HG02798 (cell line): ENCODE data around the gene ALKBH3.

Source experiments
- ATAC-seq: cut with Tn5 transposase; IDR thresholded peaks from one replicate; pipeline ENCODE4 v1.9.1; 2021; ENCODE audit warnings: mild to moderate bottlenecking; ENCODE audit not compliant: unreplicated experiment, poor library complexity

Gene ALKBH3

DNA sequence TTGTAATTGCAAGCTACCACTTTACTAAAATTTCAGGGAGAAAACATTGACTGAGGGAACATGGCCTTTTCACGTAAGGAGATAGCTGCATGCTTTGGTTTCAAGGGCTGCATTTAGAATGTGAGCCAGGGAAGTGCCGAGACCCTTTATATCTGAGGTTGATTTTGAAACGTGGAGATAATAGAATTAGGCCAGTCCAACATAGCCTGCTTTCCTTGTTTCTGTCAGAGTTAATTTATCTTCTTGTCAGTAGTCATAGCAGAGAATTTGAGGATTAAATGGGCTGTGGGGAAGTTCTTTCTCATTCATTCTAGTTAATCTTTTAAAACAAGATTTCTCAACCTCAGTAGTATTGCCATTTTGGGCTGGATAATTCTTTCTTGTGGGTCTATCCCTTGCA lies 12.2 kb downstream of the ALKBH3 start:
- ATAC-seq = no peak

DNA sequence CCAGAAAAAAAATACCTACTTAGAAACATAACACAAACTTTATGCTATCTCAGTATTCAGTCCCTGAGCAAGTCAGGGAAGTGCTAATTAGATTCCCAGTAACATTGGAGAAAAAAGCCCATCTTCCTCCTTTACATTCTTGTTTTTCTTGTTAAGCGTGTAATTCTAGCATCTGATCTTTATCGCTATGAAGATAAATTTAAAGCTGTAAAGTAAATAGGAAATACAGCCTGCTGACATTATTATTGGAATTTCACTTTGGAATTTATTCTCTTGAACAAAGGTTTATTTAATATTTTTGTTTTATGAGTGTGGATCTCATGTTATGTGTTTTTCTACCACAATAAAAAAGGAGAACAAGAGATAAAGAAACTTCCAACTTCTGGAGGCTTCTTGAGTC lies 13.9 kb downstream of the ALKBH3 start:
- ATAC-seq = no peak

DNA sequence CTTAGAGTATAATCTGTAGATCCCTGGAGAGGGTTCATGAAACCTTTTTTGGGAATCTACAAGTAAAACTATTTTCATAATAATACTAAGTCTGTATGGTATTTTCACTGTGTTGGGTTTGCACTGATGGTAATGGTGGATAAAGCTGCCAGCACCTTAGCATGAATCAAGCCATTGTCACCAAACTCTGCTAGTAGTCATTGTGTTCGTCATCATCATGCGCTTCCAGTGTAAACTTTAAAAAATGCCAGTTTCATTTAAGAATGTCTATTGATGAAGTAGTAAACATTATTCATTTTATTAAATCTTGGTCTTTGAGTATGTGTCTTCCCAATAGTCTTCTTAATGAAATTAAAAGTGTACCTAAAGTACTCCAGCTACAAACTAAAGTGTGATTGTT lies 15.0 kb downstream of the ALKBH3 start:
- ATAC-seq = no peak

DNA sequence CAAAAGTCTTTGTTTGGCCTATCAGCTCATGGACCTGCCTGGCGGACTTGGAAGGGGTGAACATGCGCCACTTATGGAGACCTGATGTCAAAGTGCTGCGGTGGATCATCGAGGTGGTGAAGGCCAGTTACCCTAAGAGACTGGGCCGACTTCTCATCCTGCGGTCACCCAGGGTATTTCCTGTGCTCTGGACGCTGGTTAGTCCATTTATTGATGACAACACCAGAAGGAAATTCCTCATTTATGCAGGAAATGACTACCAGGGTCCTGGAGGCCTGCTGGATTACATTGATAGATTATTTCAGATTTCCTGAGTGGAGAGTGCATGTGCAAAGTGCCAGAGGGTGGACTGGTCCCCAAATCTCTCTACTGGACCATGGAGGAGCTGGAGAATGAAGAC lies 17.9 kb downstream of the ALKBH3 start:
- ATAC-seq = no peak

DNA sequence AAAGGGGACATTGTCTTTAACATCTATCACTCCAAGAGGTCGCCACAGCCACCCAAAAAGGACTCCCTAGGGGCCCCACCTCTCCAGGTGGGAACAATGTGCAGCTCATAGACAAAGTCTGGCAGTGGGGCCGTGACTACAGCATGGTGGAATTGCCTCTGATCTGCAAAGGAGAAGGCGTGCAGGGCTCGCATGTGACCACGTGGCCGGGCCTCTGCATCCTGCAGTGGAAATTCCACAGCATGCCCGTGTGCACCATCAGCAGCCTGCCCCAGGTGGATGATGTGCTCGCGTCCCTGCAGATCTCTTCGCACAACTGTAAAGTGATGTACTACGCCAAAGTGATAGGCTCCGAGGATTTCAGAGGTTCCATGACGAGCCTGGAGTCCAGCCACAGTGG lies 18.5 kb downstream of the ALKBH3 start:
- no peak for ATAC-seq

DNA sequence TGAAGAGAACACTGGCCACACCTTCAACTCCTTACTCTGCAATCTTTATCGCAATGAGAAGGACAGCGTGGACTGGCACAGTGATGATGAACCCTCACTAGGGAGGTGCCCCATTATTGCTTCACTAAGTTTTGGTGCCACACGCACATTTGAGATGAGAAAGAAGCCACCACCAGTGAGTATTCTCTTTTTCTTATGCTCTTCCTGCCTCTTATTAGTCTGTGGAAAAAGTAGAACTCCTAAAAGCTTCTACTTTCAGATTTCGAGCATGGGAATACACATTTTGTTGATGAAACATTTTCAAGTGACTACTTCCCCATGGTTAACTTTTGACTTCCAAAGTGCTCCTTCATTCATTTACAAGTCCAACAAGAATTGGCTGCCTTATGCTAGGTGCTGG lies 20.9 kb downstream of the ALKBH3 start:
- no peak for ATAC-seq

DNA sequence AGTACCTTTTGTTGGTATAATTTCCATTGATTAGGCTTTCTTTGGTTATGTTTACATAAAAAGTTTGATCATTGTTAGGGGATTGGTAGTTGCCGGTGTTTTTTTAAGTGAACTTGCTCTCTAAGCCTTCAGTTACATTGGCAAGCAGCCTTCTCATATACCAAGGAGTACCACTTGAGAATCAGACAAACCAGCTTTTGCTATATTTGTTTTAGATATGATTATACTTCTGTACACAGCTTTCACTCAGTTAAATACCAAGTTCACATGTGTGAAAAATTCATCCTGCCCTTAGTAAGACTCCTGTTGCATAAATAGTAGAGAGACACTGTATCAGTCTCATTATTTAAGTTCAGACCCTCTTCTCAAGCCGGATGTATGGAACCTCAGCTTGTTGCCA lies 22.4 kb downstream of the ALKBH3 start:
- no peak for ATAC-seq

DNA sequence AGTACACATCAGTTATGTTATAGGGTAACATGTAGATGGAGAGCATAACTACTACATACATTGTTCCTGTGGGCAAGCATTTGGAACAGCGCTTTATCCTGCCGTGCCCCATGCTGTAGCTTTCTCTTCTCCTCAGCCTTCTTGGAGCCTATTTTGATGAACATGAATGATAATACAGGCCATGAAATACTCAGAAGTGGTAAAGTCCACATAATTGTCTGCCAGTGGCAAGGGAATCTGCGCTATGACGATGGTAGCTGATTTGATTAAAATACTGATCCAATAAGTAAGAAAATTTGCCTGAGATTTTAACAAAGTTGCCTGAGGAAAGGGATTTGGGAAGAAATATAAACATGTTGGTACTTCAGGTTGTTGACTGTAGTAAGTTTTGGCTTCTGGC lies 23.3 kb downstream of the ALKBH3 start:
- ATAC-seq = no peak

DNA sequence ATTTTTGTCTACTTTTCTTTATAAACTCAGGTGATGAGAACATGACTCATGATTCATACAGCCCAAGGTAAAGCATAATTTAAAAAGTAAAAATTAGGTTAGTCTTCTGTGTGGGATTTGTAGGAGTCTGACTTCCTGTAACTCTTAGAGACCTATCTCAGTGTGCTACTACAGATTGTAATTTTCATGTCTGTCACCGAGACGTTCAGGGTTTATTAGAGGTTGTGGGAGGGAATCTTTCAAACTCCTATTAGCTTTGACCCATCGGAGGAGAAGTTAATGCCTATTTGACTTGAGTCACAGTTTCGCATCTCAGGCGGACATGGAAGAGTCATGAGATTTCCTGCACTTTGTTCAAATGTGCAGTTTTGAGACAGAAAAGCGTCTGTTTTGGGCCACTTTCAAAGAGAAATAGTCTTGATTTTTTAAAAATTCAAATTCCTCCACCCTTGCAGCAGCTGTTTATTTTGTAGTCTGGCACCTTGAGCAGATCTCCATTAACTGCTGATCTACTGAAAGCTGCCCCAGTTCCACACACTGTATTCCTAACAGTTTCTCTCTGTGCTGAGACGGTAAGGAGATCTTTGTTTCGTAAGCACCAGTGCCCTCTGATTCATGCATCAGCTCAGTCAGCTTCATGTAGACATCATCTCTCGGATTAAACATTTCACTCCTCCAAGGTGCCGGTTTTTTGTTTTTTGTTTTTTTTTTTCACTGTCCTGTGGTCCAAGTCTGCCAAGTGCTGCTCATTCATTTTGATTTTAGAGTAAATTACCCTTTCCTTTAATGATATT lies 24.3 kb downstream of the ALKBH3 start:
- no peak for ATAC-seq

DNA sequence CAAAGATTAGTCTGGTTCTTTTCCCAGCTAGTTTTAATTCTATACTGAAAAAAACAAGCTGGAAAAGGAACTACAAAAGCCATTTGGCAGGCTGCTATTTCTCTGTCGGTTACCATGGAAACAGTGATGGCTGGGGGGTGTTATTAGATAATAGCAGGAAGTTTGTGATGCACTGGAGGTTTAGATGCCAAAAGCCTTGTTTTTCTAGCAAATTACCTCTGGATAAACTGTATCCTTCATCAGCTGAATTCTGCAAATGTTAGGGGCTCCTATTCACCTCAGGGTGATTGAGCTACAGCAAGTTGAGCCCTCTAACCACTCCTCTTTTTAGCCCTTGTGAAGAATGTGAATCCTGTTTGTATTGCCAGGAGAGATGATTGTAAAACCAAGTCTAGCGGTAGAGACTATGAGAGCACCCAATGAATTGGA lies 25.2 kb downstream of the ALKBH3 start:
- ATAC-seq = no peak

DNA sequence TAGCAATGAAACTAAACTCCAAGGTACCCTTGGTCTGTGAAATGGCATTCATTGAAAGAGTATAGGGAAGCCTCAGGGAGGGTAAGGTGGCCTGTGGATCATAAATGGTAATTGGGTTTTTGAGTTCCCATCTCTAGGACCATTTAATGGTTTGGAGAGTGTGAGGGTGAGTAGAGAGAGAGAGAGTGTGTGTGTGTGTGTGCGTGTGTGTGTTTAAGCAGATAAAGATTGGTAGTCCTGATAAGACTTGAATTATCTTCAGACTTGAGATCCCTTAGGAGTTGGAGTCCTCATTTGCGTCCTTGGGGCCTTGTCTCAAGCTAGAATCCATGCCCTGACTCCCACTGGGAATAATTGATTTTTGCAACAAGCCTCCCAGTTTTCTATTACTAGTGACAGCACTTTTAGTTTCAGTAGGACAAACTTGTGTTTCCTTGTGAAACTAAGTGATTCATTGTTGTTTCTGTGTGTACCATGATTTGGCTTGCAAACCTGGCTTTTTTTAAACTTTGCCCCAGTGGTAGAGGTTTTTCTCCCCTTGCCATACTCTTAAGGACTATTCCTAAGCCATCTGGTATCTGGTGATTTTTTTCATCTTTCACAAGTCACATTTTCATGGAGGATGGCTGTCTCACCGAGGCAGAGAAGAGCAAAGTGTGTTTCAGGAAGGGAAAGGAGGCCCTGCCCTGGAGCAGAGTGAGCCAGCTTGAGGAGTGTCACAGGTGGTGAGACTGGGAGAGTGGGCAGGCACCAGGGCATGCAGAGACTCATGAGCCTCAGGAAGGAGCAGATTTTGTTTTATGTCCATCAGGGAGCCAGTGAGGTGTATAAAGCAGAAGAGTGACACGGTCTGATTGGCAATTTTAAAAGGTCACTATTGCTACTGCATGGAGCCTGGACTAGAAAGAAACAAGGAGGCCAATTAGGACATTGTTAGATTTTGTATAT lies 26.7 kb downstream of the ALKBH3 start:
- ATAC-seq = peak; percentile 62

DNA sequence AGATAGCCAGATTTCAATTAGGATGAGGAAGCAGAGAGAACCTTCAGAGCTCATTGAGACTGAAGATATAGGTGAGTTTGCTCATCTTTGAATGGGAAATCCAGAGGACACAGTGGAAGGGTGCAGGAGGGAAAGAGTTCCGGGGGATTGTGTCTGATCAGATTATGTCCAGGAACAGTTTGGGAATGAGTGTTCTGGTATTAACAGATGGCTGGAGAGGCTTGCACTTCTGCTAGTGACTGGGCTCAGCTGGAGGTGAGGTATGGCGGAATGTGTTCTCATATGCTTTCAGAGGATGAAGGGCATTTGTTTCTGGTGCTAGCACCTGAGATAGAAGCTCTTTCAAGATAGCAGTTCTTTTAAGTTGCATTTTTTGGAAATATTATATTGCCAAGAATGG lies 27.6 kb downstream of the ALKBH3 start:
- ATAC-seq = no peak

DNA sequence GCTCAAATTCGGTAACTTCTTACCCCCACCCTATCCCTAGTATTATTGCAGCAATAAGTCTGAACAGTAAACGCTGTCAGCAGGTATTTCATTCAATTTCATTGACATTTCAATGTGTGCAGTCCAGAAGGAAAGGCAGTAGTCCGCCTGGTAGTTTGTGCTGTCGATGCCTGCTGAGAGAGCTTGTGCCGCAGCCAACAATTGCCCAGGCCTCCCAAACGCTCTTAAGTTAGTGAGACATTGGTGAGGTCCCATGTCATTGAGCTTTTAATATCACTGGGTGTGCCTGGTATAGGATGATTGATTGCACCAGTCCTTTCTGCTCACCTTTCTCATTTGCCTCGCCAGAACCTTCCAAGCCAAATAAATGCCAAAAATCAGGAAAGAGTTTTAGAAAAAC lies 28.1 kb downstream of the ALKBH3 start:
- no peak for ATAC-seq

DNA sequence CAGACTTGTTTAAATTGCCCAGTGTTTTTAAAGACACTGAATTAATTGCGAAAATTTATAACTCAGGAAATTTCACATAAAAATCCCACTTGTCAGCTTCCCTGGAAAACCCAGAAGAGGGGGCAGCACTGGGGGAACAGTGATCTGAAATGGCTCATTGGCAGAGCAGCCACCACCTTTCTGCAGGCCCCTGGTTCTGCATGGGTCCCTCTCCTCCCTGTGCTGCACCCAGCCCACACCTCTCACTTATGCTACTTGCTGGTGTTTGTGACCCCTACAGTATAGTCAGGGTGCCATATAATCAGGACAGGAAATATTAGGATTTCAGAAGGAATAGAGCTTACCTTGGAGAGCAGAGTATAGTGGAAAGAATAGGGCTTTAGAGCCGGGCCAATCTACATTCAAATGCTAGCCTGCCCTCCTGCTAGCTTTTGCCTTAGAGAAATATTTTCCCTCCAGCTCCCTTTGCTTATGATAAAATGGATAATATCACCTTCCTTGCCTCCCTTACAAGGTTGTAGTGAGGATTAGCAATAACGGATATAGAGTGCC lies 33.3 kb downstream of the ALKBH3 start:
- no peak for ATAC-seq

DNA sequence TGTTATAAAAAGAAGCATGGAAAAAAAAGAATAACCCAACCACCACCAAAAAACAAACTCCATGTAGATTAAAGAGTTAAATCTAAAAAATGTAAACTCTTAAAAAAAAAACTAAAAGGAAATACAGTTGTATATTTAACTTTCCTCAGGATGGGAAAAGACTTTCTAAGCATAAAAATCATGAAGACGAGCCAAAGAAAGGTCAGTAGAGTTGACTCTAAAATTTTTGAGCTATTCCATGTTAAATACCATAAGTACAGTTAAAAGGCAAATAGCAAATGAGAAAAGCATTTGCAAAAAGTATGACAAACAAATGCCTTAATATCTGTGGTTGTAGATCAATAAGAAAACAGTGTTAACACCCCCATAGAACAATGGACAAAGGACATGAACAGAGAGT lies 33.8 kb downstream of the ALKBH3 start:
- no peak for ATAC-seq

DNA sequence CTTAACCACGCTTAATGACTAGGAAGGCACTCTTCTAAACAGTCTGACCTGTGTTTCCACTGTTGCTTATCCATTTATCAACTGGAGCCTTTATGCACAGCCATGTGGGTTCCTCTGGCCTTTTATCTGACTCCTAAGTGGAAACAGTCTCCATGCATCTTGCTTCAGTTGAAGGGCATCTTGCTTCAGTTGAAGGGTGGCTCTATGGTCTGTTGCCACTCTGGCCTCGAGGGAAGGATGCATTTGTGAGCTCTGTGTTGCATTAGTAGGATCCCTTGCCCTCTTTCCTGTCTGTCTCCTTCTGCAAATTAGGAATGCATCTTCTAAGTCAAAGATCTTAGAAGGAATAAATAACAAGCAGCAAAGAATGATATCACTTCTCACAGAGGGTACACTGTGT lies 36.0 kb downstream of the ALKBH3 start:
- no peak for ATAC-seq

DNA sequence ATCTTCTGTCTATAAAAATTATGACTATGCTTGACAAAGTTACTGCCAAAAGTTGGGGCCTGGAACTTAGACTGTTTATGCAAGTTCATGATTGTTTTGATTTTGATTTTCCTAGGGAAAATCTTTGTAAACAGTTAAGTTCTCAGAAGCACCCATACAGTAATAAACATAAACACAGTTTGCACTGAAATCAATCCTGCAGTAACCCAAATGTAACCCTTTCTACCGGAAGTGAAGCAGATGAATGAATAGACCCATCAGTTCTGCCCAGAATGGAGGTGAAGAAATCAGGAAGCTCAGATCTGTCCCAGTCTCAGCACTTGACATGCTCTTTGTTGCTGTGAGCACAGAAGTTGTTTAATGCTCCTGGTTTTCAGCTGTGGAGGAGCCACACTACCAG lies 37.2 kb downstream of the ALKBH3 start:
- no peak for ATAC-seq

DNA sequence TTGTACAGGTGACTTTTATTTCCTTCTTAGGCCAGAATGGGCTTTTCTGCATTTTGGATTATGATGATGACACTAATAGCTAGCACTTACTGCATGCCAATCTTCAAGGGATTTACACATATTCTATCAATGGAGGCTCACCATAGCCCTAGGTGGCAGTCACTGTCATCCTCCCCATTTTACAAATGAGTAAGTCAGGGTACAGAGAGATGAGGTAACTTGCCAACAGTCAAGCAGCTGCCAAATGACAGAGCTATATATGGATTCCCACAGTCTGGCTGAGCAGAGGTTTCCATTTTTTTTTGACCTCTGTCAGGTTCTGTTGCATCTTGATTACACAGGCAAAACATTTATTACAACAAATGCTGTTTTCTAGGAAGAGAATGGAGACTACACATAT lies 38.0 kb downstream of the ALKBH3 start:
- ATAC-seq = no peak

DNA sequence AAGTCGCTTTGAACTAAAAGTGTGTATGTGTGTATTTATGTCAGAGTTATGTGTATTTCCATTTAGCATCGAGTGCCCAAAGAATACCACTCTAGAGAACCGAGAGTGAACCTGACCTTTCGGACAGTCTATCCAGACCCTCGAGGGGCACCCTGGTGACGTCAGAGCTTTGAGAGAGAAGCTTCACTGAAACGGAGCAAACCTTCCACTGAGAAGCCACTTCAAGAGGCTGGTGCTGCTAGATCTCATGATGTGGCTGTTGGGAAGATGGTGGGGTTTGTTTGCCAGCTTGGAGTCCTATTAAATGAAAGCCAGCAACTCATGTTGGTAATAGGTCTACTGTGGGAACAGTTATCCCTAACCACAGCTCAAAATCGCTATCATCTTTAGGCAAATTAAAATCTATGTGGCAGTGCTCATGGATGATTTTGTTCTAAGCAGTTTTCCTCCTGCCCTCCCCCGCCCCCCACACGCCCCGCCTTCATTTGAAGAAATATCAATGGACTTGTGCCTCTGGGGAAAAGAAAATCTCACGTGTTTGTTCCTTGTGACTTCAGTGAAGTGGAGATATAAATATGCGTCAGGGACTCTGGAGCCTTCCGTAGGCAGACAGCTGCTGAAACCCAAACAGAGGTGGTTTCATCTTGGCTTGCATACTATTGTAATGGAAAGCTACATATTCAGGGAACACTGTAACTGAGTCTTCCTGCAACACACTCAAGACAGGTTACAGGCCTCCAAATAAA lies 39.4 kb downstream of the ALKBH3 start:
- no peak for ATAC-seq

DNA sequence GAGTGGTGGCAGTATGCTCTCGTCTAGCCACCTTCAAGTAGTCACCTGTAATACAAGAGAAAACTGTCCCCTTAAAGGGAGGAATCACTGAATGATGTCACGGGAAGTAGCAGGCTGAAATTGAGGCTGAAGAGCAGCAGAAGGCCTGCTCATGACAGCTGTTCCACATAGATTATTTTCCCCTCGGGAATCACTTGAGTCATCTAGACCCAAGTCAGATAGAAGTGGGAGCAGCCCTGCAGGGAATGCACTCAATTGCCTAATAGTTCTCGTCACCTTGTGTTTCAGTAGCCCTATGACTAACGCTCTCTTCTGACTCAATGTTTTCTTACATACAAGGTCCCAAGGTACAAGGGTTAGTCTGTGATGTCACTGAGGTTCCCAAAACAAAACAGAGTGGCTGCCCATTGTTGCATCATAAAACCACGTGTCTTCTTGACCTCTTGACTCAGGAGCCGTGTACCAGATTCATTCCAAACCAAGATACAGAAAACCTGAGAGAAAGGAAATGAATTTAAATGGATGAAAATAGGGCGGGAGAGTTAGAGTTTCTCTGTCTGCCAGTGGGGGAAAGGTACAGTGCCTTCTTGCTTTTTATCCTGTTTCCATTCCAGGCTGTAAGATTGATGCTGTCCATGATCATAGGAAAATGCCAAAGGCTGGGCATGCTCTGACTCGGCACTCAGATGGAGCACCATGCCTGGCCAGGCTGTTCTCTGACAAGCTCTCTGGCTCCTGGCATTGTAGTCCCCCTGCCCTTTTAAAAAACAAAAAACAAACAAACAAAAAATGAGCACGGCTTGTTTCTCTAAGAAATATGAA lies 40.2 kb downstream of the ALKBH3 start:
- peak; percentile 56 for ATAC-seq
